ENCODE results near the gene ITGA6. TPM values are rescaled to one million over a fixed set of nuclear protein-coding genes. Genes with fewer than 3 reads are reported as not detected.

Gene ITGA6
- total and polyA plus RNA-seq, 5 donors from 2014 or later, result 39.2 to 68.5 (median 50.3) TPM

DNA sequence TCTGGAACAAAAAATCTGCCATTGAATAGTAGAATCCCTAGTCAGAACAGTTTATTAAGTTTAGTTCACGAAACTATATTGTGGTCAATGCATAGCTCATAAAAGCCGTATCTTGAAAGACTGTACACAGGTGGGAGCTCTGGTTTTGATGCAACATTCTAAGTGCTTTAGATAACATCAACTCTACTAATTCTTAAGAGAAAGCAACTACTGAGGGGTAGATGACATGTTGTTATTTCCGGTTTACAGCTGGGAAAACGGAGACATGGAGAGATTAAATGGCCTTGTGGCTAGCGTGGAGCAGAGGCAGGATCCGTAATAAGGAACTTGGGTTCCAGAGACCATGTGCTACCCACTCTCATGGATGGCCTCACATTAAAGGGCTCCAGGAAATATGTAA is 4.2 kb upstream of the ITGA6 start:
- Mint-ChIP-seq H3K9me3 (peaks cover 0 to 3% (median 0%) of the 10 kb centered on the region in 7 donors), H3K4me3 (peak overlapping the region in 1 of 4 donors; percentile 58), H3K4me1 (peaks cover 4 to 17% (median 12%) of the 10 kb centered on the region in 4 donors), H3K27me3 (peaks cover 34% of the 10 kb centered on the region), H3K36me3 (no peaks in the 10 kb centered on the region), H3K27ac (no peak overlapping the region)
- ATAC-seq (ENCODE audit: low read depth in 2 of 2), result no peak
- H3K27ac ChIP-seq (ENCODE audit: insufficient read depth, low read length, poor library complexity, severe bottlenecking), result no peak overlapping the region
- H3K9me3 ChIP-seq (ENCODE audit: control insufficient read depth in 2 of 2, low read length in 2 of 2), result no peaks in the 10 kb centered on the region
- no peak overlapping the region for H3K4me3 ChIP-seq (ENCODE audit: low read depth, low read length)
- H3K36me3 ChIP-seq (ENCODE audit: control insufficient read depth, insufficient read depth, low read length), result no peaks in the 10 kb centered on the region
- no peak for DNase-seq
- H3K27me3 ChIP-seq (ENCODE audit: control insufficient read depth, insufficient read depth, low read length), result peaks cover 9% of the 10 kb centered on the region
- H3K4me1 ChIP-seq (ENCODE audit: control insufficient read depth, insufficient read depth, low read length, poor library complexity, severe bottlenecking), result peaks cover 15% of the 10 kb centered on the region

DNA sequence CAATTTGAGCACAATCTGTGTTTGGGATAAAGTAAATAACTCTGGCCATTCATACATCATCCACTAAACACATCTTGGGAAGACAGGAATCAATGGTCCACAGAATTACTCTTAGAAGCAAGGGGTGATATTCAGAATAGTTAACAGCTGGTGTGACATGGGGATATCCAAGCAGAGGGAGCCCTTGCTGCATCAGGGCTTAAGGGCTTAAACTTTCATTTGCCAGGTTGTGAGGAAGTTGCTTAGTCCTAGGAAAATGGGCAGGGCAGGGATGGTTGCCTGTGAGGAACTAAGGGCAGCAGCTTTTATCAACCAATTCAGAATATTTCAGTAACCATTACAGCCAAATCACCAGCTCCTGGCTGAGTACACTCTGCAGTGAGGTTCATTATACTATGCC is 2.0 kb upstream of the ITGA6 start:
- no peak overlapping the region for H3K4me3 ChIP-seq (ENCODE audit: low read depth, low read length)
- Mint-ChIP-seq H3K27ac (peak overlapping the region in 1 of 3 donors; percentile 56), H3K36me3 (no peaks in the 10 kb centered on the region), H3K4me1 (peaks cover 8 to 36% (median 19%) of the 10 kb centered on the region in 4 donors), H3K4me3 (peak overlapping the region in 2 of 4 donors; percentile 46 to 95), H3K27me3 (peaks cover 26% of the 10 kb centered on the region), H3K9me3 (no peaks in the 10 kb centered on the region)
- no peak overlapping the region for H3K27ac ChIP-seq (ENCODE audit: insufficient read depth, low read length, poor library complexity, severe bottlenecking)
- peaks cover 34% of the 10 kb centered on the region for H3K4me1 ChIP-seq (ENCODE audit: control insufficient read depth, insufficient read depth, low read length, poor library complexity, severe bottlenecking)
- ATAC-seq (ENCODE audit: low read depth in 2 of 2), result no peak
- peaks cover 1% of the 10 kb centered on the region for H3K27me3 ChIP-seq (ENCODE audit: control insufficient read depth, insufficient read depth, low read length)
- H3K9me3 ChIP-seq (ENCODE audit: control insufficient read depth in 2 of 2, low read length in 2 of 2), result no peaks in the 10 kb centered on the region
- no peaks in the 10 kb centered on the region for H3K36me3 ChIP-seq (ENCODE audit: control insufficient read depth, insufficient read depth, low read length)
- DNase-seq, result no peak

DNA sequence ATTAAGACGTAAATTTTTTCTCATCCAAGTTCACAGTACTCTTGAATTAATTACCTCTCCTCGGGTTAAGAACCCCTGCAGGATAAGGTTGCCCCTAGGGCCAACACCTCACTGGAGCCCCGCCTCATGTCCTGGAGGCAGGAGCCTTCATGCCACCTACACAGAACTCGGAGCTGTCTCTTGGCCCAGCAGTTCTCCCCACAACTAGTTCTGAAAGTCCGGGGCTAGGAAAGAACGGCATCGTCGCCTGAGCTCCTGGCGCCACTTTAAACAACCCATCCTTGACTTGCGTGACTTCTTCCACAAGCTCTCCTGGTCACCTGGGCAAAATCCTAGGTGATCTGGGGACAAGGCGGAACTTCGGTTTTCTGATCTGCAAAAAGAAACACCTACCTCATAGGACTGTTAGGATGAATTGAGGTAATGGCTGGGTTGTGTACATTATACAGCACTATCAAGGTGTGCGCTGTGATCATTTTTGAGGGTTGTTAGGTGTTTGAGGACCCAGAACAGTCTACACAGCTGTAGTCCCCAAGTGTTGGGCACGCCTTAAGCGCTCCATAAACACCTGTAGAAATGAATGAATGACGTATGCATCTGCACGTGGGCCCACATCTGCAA is 641 bp upstream of the ITGA6 start:
- Histone ChIP-seq H3K27ac (ENCODE audit: insufficient read depth, low read length, poor library complexity, severe bottlenecking) (peak overlapping the region; percentile 64), H3K9me3 (ENCODE audit: control insufficient read depth in 2 of 2, low read length in 2 of 2) (no peaks in the 10 kb centered on the region), H3K36me3 (ENCODE audit: control insufficient read depth, insufficient read depth, low read length) (no peaks in the 10 kb centered on the region), H3K4me1 (ENCODE audit: control insufficient read depth, insufficient read depth, low read length, poor library complexity, severe bottlenecking) (peaks cover 48% of the 10 kb centered on the region), H3K27me3 (ENCODE audit: control insufficient read depth, insufficient read depth, low read length) (no peaks in the 10 kb centered on the region), H3K4me3 (ENCODE audit: low read depth, low read length) (peak overlapping the region; percentile 77)
- no peaks in the 10 kb centered on the region for H3K36me3 Mint-ChIP-seq
- peak overlapping the region; percentile 38 to 95 (median 93) for H3K27ac Mint-ChIP-seq
- H3K4me1 Mint-ChIP-seq, result peaks cover 8 to 50% (median 25%) of the 10 kb centered on the region in 4 donors
- DNase-seq, result no peak
- H3K27me3 Mint-ChIP-seq, result peaks cover 20% of the 10 kb centered on the region
- no peaks in the 10 kb centered on the region for H3K9me3 Mint-ChIP-seq
- H3K4me3 Mint-ChIP-seq, result peak overlapping the region; percentile 83 to 95 (median 90)
- ATAC-seq (ENCODE audit: low read depth in 2 of 2), result no peak

DNA sequence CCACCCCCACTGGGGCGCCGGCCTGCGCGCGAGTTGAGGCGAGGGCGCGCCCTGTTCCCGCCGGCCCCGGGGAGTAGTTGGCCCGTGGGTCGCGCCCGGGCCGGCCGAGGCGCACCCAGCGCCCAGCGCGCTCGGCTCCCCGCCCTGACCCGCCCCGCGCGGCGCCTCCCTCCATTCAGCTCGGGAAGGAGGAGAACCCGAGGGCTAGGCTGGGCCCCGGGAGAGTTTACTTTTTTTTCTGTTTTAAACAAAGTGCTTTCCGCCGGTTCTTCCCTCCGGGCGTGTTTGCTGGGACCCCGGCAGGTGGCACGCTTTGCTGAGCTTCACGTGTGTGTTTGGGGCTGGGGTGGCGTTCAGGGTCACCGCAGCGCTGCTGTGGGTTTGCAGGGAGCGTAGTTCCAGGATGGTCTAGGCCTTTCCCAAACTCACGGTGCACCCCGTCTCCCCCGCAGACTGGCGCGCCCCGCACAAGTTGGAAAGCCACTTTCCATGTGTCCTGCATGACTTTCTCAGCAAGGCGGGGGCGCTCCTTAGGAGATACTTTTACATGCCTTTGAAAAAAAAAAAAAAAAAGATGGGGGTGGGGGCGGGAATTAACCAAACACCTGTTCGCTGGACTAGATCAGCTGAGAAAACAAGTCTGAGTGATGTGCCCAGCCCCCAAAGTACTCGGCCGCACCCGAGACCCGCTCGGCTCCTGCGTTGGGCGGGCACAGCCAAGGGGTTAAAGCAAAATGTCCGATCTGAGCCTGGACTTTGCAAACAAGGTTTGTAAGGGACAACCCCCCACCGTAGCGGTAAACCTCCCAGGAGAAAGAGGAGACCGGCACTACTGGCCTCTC is 825 bp downstream of the ITGA6 start:
- ATAC-seq (ENCODE audit: low read depth in 2 of 2) (peak; percentile 22 to 27), DNase-seq (peak; percentile 48 to 65 (median 56))
- Mint-ChIP-seq H3K27ac (peak overlapping the region; percentile 83 to 89 (median 86)), H3K4me3 (peak overlapping the region; percentile 89 to 95 (median 92)), H3K27me3 (peaks cover 14% of the 10 kb centered on the region), H3K36me3 (no peaks in the 10 kb centered on the region), H3K4me1 (peaks cover 5 to 65% (median 27%) of the 10 kb centered on the region in 4 donors), H3K9me3 (no peaks in the 10 kb centered on the region)
- Histone ChIP-seq H3K36me3 (ENCODE audit: control insufficient read depth, insufficient read depth, low read length) (no peaks in the 10 kb centered on the region), H3K9me3 (ENCODE audit: control insufficient read depth in 2 of 2, low read length in 2 of 2) (no peaks in the 10 kb centered on the region), H3K4me1 (ENCODE audit: control insufficient read depth, insufficient read depth, low read length, poor library complexity, severe bottlenecking) (peaks cover 63% of the 10 kb centered on the region), H3K4me3 (ENCODE audit: low read depth, low read length) (peak overlapping the region; percentile 81), H3K27me3 (ENCODE audit: control insufficient read depth, insufficient read depth, low read length) (no peaks in the 10 kb centered on the region), H3K27ac (ENCODE audit: insufficient read depth, low read length, poor library complexity, severe bottlenecking) (peak overlapping the region; percentile 64)

DNA sequence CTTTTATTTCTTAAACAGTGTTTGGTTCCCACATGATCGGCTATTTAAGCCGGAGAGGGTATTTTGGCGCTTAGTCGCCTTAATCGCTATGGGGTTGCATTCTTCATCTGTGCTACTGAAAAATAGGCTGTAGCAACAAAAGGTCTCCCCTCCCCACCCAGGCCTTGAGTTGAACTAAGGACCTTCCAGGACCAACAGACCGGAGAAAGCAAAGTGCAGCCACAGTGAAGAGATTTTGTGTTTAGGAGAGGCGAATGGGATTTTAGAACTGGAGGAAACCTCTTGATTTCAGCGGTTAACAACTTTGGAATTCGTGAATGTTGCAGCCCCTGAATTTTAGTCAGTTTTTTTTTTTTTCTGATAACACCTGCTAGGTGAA is 1.4 kb downstream of the ITGA6 start:
- Mint-ChIP-seq H3K4me3 (peak overlapping the region; percentile 89 to 95 (median 92)), H3K4me1 (peaks cover 4 to 71% (median 28%) of the 10 kb centered on the region in 4 donors)

DNA sequence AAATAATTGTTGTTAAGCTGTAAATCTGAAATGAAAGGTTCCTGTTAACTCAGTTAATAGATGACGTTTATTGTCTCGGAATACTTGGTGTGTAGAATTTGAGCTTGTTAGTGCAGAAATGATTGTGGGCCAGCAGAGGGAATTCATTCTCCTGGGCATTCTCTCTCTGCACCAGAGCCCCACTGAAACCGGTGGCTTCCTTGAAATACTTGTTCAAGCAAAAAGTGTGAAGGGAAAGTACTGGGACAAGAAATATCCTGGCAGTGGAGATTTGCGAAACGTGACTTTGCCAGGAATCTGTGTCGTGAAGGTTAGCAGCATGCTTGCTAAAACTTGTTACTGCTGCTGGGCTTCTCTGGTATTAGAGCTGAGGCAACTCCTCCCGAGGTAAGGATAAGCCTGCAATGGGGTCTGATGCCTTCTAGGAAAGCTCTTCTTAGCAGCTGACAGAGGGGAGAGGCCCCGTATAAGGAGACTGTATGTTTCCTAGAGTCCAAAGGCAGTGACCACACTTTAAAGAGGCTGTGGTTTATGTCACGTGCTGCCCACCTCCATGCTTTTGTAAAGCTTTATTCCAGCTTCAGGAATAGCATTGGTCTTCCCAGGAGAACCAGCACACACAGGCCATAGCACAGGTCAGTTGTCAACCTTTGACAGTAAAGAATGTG is 2.0 kb downstream of the ITGA6 start:
- H3K27me3 ChIP-seq (ENCODE audit: control insufficient read depth, insufficient read depth, low read length), result no peaks in the 10 kb centered on the region
- H3K9me3 ChIP-seq (ENCODE audit: control insufficient read depth in 2 of 2, low read length in 2 of 2), result no peaks in the 10 kb centered on the region
- peaks cover 75% of the 10 kb centered on the region for H3K4me1 ChIP-seq (ENCODE audit: control insufficient read depth, insufficient read depth, low read length, poor library complexity, severe bottlenecking)
- no peak for ATAC-seq (ENCODE audit: low read depth in 2 of 2)
- peak overlapping the region; percentile 16 for H3K27ac ChIP-seq (ENCODE audit: insufficient read depth, low read length, poor library complexity, severe bottlenecking)
- Mint-ChIP-seq H3K9me3 (no peaks in the 10 kb centered on the region), H3K36me3 (no peaks in the 10 kb centered on the region), H3K27ac (peak overlapping the region; percentile 38 to 89 (median 65)), H3K4me1 (peaks cover 4 to 77% (median 29%) of the 10 kb centered on the region in 4 donors), H3K4me3 (peak overlapping the region; percentile 89 to 95 (median 92)), H3K27me3 (peaks cover 1% of the 10 kb centered on the region)
- peak overlapping the region; percentile 81 for H3K4me3 ChIP-seq (ENCODE audit: low read depth, low read length)
- DNase-seq, result no peak
- no peaks in the 10 kb centered on the region for H3K36me3 ChIP-seq (ENCODE audit: control insufficient read depth, insufficient read depth, low read length)

More for the DNA sequence above, 1.4 kb downstream of the ITGA6 start:
- Mint-ChIP-seq H3K27ac (peak overlapping the region; percentile 0 to 89 (median 11)), H3K27me3 (peaks cover 7% of the 10 kb centered on the region), H3K9me3 (no peaks in the 10 kb centered on the region), H3K36me3 (no peaks in the 10 kb centered on the region)
- Histone ChIP-seq H3K4me3 (ENCODE audit: low read depth, low read length) (peak overlapping the region; percentile 81), H3K27me3 (ENCODE audit: control insufficient read depth, insufficient read depth, low read length) (no peaks in the 10 kb centered on the region), H3K36me3 (ENCODE audit: control insufficient read depth, insufficient read depth, low read length) (no peaks in the 10 kb centered on the region), H3K9me3 (ENCODE audit: control insufficient read depth in 2 of 2, low read length in 2 of 2) (no peaks in the 10 kb centered on the region), H3K27ac (ENCODE audit: insufficient read depth, low read length, poor library complexity, severe bottlenecking) (no peak overlapping the region), H3K4me1 (ENCODE audit: control insufficient read depth, insufficient read depth, low read length, poor library complexity, severe bottlenecking) (peaks cover 69% of the 10 kb centered on the region)
- ATAC-seq (ENCODE audit: low read depth in 2 of 2), result no peak
- no peak for DNase-seq

DNA sequence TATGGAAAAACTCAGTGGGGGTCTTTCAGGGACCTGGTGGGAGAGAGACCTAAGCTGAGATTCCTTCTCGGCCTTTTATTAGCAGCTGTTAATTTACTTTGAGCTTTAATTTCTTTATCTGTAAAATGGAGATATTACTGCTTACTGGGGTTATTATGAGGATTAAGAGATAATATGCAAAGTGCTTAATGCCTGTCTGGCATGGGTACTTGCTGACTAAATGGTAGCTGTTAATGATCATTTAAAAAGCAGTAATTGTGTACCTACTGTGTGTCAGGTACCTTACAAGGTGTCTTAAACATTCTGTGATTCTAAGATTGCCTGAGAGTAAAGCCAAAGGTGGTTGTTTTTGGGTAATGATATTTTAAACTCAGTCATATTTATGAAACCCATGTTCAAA is 2.6 kb downstream of the ITGA6 start:
- H3K4me1 ChIP-seq (ENCODE audit: control insufficient read depth, insufficient read depth, low read length, poor library complexity, severe bottlenecking), result peaks cover 81% of the 10 kb centered on the region
- Mint-ChIP-seq H3K36me3 (no peaks in the 10 kb centered on the region), H3K27ac (peak overlapping the region in 2 of 3 donors; percentile 65 to 89), H3K9me3 (no peaks in the 10 kb centered on the region), H3K4me3 (peak overlapping the region; percentile 89 to 95 (median 92)), H3K4me1 (peaks cover 9 to 83% (median 31%) of the 10 kb centered on the region in 4 donors), H3K27me3 (no peaks in the 10 kb centered on the region)
- no peaks in the 10 kb centered on the region for H3K36me3 ChIP-seq (ENCODE audit: control insufficient read depth, insufficient read depth, low read length)
- peak overlapping the region; percentile 81 for H3K4me3 ChIP-seq (ENCODE audit: low read depth, low read length)
- no peaks in the 10 kb centered on the region for H3K27me3 ChIP-seq (ENCODE audit: control insufficient read depth, insufficient read depth, low read length)
- ATAC-seq (ENCODE audit: low read depth in 2 of 2) (no peak), DNase-seq (no peak)
- no peaks in the 10 kb centered on the region for H3K9me3 ChIP-seq (ENCODE audit: control insufficient read depth in 2 of 2, low read length in 2 of 2)
- peak overlapping the region; percentile 16 for H3K27ac ChIP-seq (ENCODE audit: insufficient read depth, low read length, poor library complexity, severe bottlenecking)
